ENCODE measurements around the gene MALT1.
"Not testable (repeated sequence)": the region's sequence is repeated elsewhere in the genome, so short reads cannot be mapped to it uniquely, and the experiment has no call there.

The MALT1 gene

GRCh38 chr18:58754544-58755068 lies 83.3 kb downstream of the MALT1 start:
- no peaks in the 10 kb centered on the region for H3K9me3 ChIP-seq
- no peak for DNase-seq (ENCODE audit: low spot score in 2 of 2)
- in situ Hi-C loops (cut with MboI; ENCODE audit: low sequenced_read_pairs), result no loop called here

GRCh38 chr18:58755304-58756010 lies 84.2 kb downstream of the MALT1 start:
- in situ Hi-C loops (cut with MboI; ENCODE audit: low sequenced_read_pairs), result no loop called here
- H3K4me3 ChIP-seq, result no peak overlapping the region
- H3K9me3 ChIP-seq, result no peaks in the 10 kb centered on the region
- no peaks in the 10 kb centered on the region for H3K36me3 ChIP-seq (replicated peaks)
- no peaks in the 10 kb centered on the region for H3K27me3 ChIP-seq (ENCODE audit: low read depth)
- no peak for DNase-seq (ENCODE audit: low spot score in 2 of 2)
- H3K4me1 ChIP-seq, result no peaks in the 10 kb centered on the region

More at GRCh38 chr18:58754544-58755068, 83.3 kb downstream of the MALT1 start:
- Histone ChIP-seq H3K4me1 (no peaks in the 10 kb centered on the region), H3K27me3 (ENCODE audit: low read depth) (no peaks in the 10 kb centered on the region), H3K36me3 (replicated peaks) (no peaks in the 10 kb centered on the region), H3K4me3 (no peak overlapping the region)

- in situ Hi-C loops (cut with MboI; ENCODE audit: low sequenced_read_pairs), result no loop called here
- no peak for DNase-seq (ENCODE audit: low spot score in 2 of 2)
- no peak overlapping the region for H3K4me3 ChIP-seq
- H3K4me1 ChIP-seq, result no peaks in the 10 kb centered on the region
- no peaks in the 10 kb centered on the region for H3K36me3 ChIP-seq (replicated peaks)
- H3K9me3 ChIP-seq, result no peaks in the 10 kb centered on the region
- no peaks in the 10 kb centered on the region for H3K27me3 ChIP-seq (ENCODE audit: low read depth)
Measured at GRCh38 chr18:58756148-58756547, 84.9 kb downstream of the MALT1 start.

GRCh38 chr18:58756596-58757240 lies 85.5 kb downstream of the MALT1 start:
- H3K4me1 ChIP-seq, result no peaks in the 10 kb centered on the region
- no peak overlapping the region for H3K4me3 ChIP-seq
- H3K27me3 ChIP-seq (ENCODE audit: low read depth), result no peaks in the 10 kb centered on the region
- no peaks in the 10 kb centered on the region for H3K9me3 ChIP-seq
- no peaks in the 10 kb centered on the region for H3K36me3 ChIP-seq (replicated peaks)
- DNase-seq (ENCODE audit: low spot score in 2 of 2), result no peak
- in situ Hi-C loops (cut with MboI; ENCODE audit: low sequenced_read_pairs), result no loop called here

- H3K36me3 ChIP-seq (replicated peaks); H3K9me3 ChIP-seq; H3K27me3 ChIP-seq (ENCODE audit: low read depth); DNase-seq (ENCODE audit: low spot score in 2 of 2); H3K4me3 ChIP-seq; in situ Hi-C loops (cut with MboI; ENCODE audit: low sequenced_read_pairs); H3K4me1 ChIP-seq: not testable (repeated sequence)
Measured at GRCh38 chr18:58757351-58757750, 86.1 kb downstream of the MALT1 start.

- no peak for DNase-seq (ENCODE audit: low spot score in 2 of 2)
- in situ Hi-C loops (cut with MboI; ENCODE audit: low sequenced_read_pairs), result no loop called here
- H3K27me3 ChIP-seq (ENCODE audit: low read depth), result no peaks in the 10 kb centered on the region
- H3K36me3 ChIP-seq (replicated peaks), result no peaks in the 10 kb centered on the region
- H3K4me1 ChIP-seq, result no peaks in the 10 kb centered on the region
- H3K9me3 ChIP-seq, result no peaks in the 10 kb centered on the region
- H3K4me3 ChIP-seq, result no peak overlapping the region
Measured at GRCh38 chr18:58758046-58758445, 86.8 kb downstream of the MALT1 start.

- Histone ChIP-seq H3K9me3 (no peaks in the 10 kb centered on the region), H3K27me3 (ENCODE audit: low read depth) (no peaks in the 10 kb centered on the region), H3K4me1 (no peaks in the 10 kb centered on the region), H3K36me3 (replicated peaks) (no peaks in the 10 kb centered on the region), H3K4me3 (no peak overlapping the region)
- in situ Hi-C loops (cut with MboI; ENCODE audit: low sequenced_read_pairs), result no loop called here
- no peak for DNase-seq (ENCODE audit: low spot score in 2 of 2)
Measured at GRCh38 chr18:58758606-58759005, 87.3 kb downstream of the MALT1 start.

DNA sequence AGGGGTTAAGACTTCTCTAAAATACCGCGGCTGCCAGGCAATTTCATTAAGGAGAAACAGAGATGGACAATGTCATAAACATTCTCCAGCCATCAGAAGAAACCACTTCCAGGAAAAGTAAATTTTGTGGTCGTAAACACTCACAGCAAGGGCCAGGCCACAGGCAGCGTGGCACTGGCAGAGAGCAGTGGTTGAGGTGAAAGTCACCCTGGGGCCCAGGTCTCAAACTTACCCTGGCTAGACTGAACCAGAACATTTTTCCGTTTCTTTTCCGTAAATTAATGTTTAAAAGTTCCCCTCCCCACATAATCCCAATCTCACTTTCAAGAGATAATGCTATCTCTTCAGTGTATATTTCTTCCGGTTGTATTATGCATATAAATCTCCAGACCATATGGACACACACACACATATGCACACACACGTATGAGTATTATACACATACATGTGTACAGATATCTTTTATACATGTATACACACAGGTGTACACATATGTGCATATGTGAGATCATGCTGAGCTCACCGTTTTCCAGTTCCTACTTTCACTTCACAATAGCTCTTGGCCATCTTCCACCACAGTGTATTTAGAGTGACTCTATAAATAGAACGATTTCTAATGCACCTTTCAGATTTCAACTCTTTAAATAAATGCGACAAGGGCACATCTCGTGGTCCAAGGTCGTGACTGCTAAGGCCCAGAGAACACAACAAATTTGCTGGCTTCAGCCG lies 90.1 kb downstream of the MALT1 start:
- H3K27me3 ChIP-seq (ENCODE audit: low read depth), result peaks cover 4% of the 10 kb centered on the region; the same call in 1 of the 2 replicates
- no peaks in the 10 kb centered on the region for H3K4me1 ChIP-seq
- in situ Hi-C loops (cut with MboI; ENCODE audit: low sequenced_read_pairs), result loop anchor here (5.0 kb wide), 1 partner anchor 229 kb away; no protein-coding TSS in a partner anchor
- no peak for DNase-seq (ENCODE audit: low spot score in 2 of 2)
- H3K36me3 ChIP-seq (replicated peaks), result no peaks in the 10 kb centered on the region
- H3K9me3 ChIP-seq, result no peaks in the 10 kb centered on the region
- no peak overlapping the region for H3K4me3 ChIP-seq

DNA sequence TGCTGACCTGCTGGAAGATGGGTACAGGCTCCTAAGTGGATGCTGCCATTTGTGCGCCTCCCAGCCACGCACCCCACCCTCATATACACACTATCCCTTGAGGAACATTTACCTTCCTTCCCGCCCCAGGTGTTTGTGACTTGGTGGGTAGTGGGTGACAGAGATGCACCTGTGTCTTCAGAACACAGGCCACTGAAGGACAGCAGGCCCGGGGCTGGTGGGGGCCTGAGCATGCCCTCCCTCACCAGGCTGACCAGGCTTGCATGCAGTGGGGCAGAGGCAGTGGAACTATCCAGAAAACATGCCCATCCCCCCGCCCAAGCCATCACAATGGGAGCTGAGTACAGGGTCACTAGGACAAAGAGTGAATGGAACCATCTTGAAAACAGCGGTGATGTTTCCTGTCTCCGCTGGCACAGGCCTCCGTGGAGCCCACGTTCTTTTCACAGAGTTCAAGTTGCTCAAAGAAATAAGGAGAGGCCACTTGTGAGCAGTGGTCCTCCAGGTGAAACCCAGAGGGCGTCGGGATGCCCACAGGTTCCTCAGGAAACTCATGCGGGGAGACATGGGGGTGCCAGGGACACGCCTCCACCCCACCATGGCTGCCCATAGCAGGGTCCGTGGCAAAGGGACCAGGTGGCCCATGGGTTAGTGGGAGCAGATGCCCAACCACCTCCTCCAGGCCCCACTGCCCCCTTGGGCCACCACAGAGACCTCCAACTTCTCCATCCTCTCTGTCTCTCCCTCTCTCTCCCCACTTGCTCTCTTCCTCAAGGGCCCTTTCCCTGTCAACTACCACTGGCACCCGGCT lies 90.9 kb downstream of the MALT1 start:
- Histone ChIP-seq H3K4me1 (no peaks in the 10 kb centered on the region), H3K9me3 (no peaks in the 10 kb centered on the region), H3K4me3 (no peak overlapping the region), H3K36me3 (replicated peaks) (no peaks in the 10 kb centered on the region), H3K27me3 (ENCODE audit: low read depth) (peaks cover 4% of the 10 kb centered on the region; the same call in 1 of the 2 replicates)
- no peak for DNase-seq (ENCODE audit: low spot score in 2 of 2)
- in situ Hi-C loops (cut with MboI; ENCODE audit: low sequenced_read_pairs), result loop anchor here (5.0 kb wide), 1 partner anchor 230 kb away; no protein-coding TSS in a partner anchor

DNA sequence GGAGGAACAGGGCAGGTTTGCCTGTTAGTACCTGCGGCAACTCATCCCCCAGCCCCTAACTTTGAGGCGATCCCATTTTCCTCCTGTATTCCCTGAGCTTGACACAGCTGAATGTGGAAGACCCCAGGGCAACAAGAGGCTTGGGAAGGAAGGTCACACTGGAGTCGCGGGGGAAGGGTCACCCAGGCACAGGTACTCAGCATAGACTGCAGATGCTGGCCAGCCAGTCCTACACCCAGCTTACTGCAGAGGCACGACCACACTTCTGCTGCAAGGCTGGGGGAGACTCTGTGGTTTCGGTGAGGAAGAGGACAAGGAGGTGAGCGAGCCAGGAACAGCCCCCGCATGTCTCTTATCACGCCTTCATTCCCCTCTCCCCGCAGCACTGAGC lies 91.5 kb downstream of the MALT1 start:
- peaks cover 4% of the 10 kb centered on the region; the same call in 1 of the 2 replicates for H3K27me3 ChIP-seq (ENCODE audit: low read depth)
- no peak for DNase-seq (ENCODE audit: low spot score in 2 of 2)
- no peaks in the 10 kb centered on the region for H3K9me3 ChIP-seq
- no peaks in the 10 kb centered on the region for H3K36me3 ChIP-seq (replicated peaks)
- in situ Hi-C loops (cut with MboI; ENCODE audit: low sequenced_read_pairs), result loop anchor here (5.0 kb wide), 1 partner anchor 230 kb away; no protein-coding TSS in a partner anchor
- no peaks in the 10 kb centered on the region for H3K4me1 ChIP-seq
- no peak overlapping the region for H3K4me3 ChIP-seq

DNA sequence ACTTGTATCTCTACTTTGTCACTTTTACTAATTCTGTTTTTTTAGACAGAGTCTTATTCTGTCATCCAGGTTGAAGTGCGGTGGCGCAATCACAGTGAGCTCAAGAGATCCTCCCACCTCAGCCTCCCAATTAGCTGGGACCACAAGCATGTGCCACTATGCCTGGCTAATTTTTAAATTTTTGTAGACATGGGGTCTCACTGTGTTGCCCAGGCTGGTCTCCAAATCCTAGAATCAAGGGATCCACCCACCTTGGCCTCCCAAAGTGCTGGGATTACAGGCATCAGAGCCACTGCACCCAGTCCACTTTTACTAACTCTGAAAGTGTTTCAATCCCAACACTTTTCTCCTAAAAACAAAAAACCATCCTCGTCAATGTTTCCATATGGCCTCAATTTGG lies 94.9 kb downstream of the MALT1 start:
- in situ Hi-C loops (cut with MboI; ENCODE audit: low sequenced_read_pairs), result no loop called here
- no peak for DNase-seq (ENCODE audit: low spot score in 2 of 2)
- H3K4me1 ChIP-seq, result peaks cover 6% of the 10 kb centered on the region
- H3K36me3 ChIP-seq (replicated peaks), result no peaks in the 10 kb centered on the region
- no peaks in the 10 kb centered on the region for H3K9me3 ChIP-seq
- peaks cover 4% of the 10 kb centered on the region; the same call in 1 of the 2 replicates for H3K27me3 ChIP-seq (ENCODE audit: low read depth)
- H3K4me3 ChIP-seq, result no peak overlapping the region

DNA sequence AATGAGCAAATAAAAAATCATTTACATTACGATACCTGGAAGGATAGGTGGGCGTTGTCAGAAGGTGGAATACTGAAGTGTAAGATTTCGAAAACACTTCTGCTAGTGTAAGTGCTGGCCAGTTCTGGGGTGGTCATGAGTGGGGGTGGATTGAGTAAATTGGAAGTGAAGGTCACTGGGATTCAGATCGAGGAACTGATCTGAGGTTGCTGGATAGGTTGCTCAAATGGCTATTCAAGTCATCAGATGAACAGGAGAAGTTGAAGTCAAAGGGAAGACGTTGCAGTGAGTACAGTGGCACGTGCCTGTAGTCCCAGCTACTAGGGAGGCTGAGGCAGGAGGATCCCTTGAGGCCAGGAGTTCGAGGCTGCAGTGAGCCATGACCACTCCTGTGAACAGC lies 95.7 kb downstream of the MALT1 start:
- no peak for DNase-seq (ENCODE audit: low spot score in 2 of 2)
- in situ Hi-C loops (cut with MboI; ENCODE audit: low sequenced_read_pairs), result no loop called here
- Histone ChIP-seq H3K4me1 (peaks cover 6% of the 10 kb centered on the region), H3K9me3 (no peaks in the 10 kb centered on the region), H3K27me3 (ENCODE audit: low read depth) (peaks cover 4% of the 10 kb centered on the region; the same call in 1 of the 2 replicates), H3K36me3 (replicated peaks) (no peaks in the 10 kb centered on the region), H3K4me3 (no peak overlapping the region)
